Measurements from ENCODE around the gene RASSF10.

DNA sequence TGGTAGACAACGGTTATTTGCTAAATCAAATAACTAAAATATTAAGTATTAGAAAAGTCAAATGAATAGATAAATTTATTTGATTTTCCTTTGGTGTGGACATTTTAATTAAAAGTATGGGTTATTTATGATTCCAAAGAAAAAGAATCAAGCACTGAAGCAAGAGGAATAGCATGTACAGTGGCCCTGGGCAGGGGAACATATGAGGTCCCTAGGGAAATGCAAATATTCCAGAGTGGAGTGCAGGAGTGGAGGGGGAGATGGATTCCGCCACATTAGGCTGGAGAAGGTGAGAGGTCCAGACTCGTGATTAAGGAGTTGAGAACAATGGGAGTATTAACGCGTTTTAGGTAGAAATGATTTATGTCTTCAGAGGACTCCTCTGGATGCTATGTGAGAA, 30.0 kb downstream of the RASSF10 start:
- TF ChIP-seq, protein P1, sequence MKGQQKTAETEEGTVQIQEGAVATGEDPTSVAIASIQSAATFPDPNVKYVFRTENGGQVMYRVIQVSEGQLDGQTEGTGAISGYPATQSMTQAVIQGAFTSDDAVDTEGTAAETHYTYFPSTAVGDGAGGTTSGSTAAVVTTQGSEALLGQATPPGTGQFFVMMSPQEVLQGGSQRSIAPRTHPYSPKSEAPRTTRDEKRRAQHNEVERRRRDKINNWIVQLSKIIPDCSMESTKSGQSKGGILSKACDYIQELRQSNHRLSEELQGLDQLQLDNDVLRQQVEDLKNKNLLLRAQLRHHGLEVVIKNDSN (IDR thresholded peaks at IDR 0.05): no peak
- TF ChIP-seq CEBPB (IDR thresholded peaks at IDR 0.05): no peak
- TF ChIP-seq NFIC (IDR thresholded peaks at IDR 0.05): no peak
- TF ChIP-seq EP300 (IDR thresholded peaks at IDR 0.05; ENCODE audit: borderline replicate concordance): no peak
- TF ChIP-seq RAD21 (IDR thresholded peaks at IDR 0.05; ENCODE audit: low read depth): no peak
- no peak for TF ChIP-seq FOXM1 (IDR thresholded peaks at IDR 0.05; ENCODE audit: borderline replicate concordance, low read depth)
- no peak for TF ChIP-seq TAF1 (IDR thresholded peaks at IDR 0.05; ENCODE audit: low read depth)
